HCT116 (cell line): Measurements from ENCODE around the gene IL1RAPL1.

Experiments
- CBX3 ChIP-seq: IDR thresholded peaks from 2 replicates; pipeline ENCODE4 v1.6.1; 2012; ENCODE audit warnings: low read depth
- CEBPB ChIP-seq: IDR thresholded peaks from 2 replicates; pipeline ENCODE4 v1.6.1; 2012; ENCODE audit warnings: low read depth
- EGR1 ChIP-seq: IDR thresholded peaks from 2 replicates; pipeline ENCODE4 v1.6.1; 2012; ENCODE audit warnings: low read depth
- EZH2 ChIP-seq: fragments of 200-600 bp; sonication (generic); IDR thresholded peaks from 2 replicates; pipeline ENCODE4 v1.6.1; 2017; ENCODE audit warnings: antibody characterized with exemption, mixed run types
- EZH2phosphoT487 ChIP-seq: fragments of 200-600 bp; IDR thresholded peaks from 2 replicates; pipeline ENCODE4 v1.6.1; 2018; ENCODE audit warnings: antibody characterized with exemption, borderline replicate concordance
- POLR2AphosphoS5 ChIP-seq: IDR thresholded peaks from 2 replicates; pipeline ENCODE4 v1.6.1; 2011; ENCODE audit warnings: mild to moderate bottlenecking, low read depth, low read length, moderate library complexity
- RAD21 ChIP-seq: IDR thresholded peaks from 2 replicates; pipeline ENCODE4 v1.6.1; 2012; ENCODE audit warnings: low read depth, mild to moderate bottlenecking
- TCF7L2 ChIP-seq: IDR thresholded peaks from 2 replicates; pipeline ENCODE4 v1.7.0; 2011; ENCODE audit warnings: borderline replicate concordance, inconsistent platforms; ENCODE audit not compliant: insufficient read depth, insufficient read length; ENCODE audit errors: extremely low read depth
- YY1 ChIP-seq: IDR thresholded peaks from 2 replicates; pipeline ENCODE4 v1.6.1; 2011; ENCODE audit warnings: low read length, low read depth, moderate library complexity, mild to moderate bottlenecking; ENCODE audit not compliant: insufficient replicate concordance; ENCODE audit errors: extremely low read depth
- ZFX ChIP-seq: fragments of 450-650 bp; IDR thresholded peaks from 2 replicates; pipeline ENCODE4 v1.6.1; 2017
- ZNF274 ChIP-seq: fragments of 200-500 bp; sonication (Bioruptor generic); IDR thresholded peaks from 2 replicates; pipeline ENCODE4 v1.6.1; 2014; ENCODE audit warnings: mild to moderate bottlenecking, low read depth, low read length, inconsistent platforms
- TF ChIP-seq, protein P1 (sequence below), 3 experiments: fragments of 200-600 bp in 1 of 3; sonication (generic) in 1 of 3; IDR thresholded peaks in 2 of 3; conservative IDR thresholded peaks in 1 of 3; 2 replicates each; pipeline ENCODE4 v1.5.1; 2012 to 2017; ENCODE audit warnings: low read depth in 2 of 3, low read length in 2 of 3, antibody characterized with exemption in 1 of 3, borderline replicate concordance in 1 of 3, control low read depth in 1 of 3, mild to moderate bottlenecking in 1 of 3, mixed read lengths in 1 of 3, mixed run types in 1 of 3, moderate library complexity in 1 of 3; ENCODE audit not compliant: insufficient read depth in 1 of 3
- TF ChIP-seq, protein P2 (sequence below): IDR thresholded peaks from 2 replicates; pipeline ENCODE4 v1.6.1; 2012
- TF ChIP-seq, protein P3 (sequence below): IDR thresholded peaks from 2 replicates; pipeline ENCODE4 v1.6.1; 2012

DNA sequence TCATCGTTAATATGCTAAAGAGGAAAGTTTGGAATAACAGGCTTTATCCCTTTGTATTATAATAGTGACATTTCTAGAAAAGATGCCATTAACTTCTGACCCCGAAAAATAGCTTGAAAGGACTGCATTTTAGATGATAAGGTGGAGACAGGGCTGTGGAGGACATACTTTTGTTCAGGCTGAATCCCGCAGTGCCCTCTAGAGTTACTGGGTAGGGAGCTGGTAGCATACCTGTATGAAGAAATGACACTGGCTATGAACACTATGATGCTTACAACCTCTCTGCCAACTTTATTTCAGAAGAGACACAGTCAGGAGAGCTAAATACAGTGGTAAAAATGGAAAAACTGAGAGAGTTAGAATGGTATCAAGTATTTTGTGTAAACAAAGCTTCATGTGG lies 8.1 kb downstream of the IL1RAPL1 start:
- TF ChIP-seq ZFX = no peak
- TF ChIP-seq, protein P1, sequence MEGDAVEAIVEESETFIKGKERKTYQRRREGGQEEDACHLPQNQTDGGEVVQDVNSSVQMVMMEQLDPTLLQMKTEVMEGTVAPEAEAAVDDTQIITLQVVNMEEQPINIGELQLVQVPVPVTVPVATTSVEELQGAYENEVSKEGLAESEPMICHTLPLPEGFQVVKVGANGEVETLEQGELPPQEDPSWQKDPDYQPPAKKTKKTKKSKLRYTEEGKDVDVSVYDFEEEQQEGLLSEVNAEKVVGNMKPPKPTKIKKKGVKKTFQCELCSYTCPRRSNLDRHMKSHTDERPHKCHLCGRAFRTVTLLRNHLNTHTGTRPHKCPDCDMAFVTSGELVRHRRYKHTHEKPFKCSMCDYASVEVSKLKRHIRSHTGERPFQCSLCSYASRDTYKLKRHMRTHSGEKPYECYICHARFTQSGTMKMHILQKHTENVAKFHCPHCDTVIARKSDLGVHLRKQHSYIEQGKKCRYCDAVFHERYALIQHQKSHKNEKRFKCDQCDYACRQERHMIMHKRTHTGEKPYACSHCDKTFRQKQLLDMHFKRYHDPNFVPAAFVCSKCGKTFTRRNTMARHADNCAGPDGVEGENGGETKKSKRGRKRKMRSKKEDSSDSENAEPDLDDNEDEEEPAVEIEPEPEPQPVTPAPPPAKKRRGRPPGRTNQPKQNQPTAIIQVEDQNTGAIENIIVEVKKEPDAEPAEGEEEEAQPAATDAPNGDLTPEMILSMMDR (IDR thresholded peaks at IDR 0.05 in 2 of 3, conservative IDR thresholded peaks at IDR 0.05 in 1 of 3; ENCODE audit: borderline replicate concordance in 1 of 3, insufficient read depth in 1 of 3, low read depth in 2 of 3, low read length in 2 of 3) = peak in 2 of 3 experiments; percentile 20 to 30; a peak in 2 of 6 replicates
- TF ChIP-seq EZH2 = no peak
- TF ChIP-seq, protein P2, sequence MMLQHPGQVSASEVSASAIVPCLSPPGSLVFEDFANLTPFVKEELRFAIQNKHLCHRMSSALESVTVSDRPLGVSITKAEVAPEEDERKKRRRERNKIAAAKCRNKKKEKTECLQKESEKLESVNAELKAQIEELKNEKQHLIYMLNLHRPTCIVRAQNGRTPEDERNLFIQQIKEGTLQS = no peak
- TF ChIP-seq YY1 = no peak
- TF ChIP-seq ZNF274 = no peak
- peak; percentile 25; the same call in 1 of the 2 replicates for TF ChIP-seq RAD21
- no peak for TF ChIP-seq EGR1
- no peak for TF ChIP-seq CEBPB
- TF ChIP-seq, protein P3, sequence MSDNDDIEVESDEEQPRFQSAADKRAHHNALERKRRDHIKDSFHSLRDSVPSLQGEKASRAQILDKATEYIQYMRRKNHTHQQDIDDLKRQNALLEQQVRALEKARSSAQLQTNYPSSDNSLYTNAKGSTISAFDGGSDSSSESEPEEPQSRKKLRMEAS = no peak
- no peak for TF ChIP-seq CBX3
- TF ChIP-seq TCF7L2 = no peak
- no peak for TF ChIP-seq POLR2AphosphoS5
- no peak for TF ChIP-seq EZH2phosphoT487
